ENCODE results near the gene IL4I1. TPM values are rescaled to one million over a fixed set of nuclear protein-coding genes. Genes with fewer than 3 reads are reported as not detected.

Gene IL4I1
- total and polyA plus RNA-seq, 2 experiments from 2014 or later, result not detected

DNA sequence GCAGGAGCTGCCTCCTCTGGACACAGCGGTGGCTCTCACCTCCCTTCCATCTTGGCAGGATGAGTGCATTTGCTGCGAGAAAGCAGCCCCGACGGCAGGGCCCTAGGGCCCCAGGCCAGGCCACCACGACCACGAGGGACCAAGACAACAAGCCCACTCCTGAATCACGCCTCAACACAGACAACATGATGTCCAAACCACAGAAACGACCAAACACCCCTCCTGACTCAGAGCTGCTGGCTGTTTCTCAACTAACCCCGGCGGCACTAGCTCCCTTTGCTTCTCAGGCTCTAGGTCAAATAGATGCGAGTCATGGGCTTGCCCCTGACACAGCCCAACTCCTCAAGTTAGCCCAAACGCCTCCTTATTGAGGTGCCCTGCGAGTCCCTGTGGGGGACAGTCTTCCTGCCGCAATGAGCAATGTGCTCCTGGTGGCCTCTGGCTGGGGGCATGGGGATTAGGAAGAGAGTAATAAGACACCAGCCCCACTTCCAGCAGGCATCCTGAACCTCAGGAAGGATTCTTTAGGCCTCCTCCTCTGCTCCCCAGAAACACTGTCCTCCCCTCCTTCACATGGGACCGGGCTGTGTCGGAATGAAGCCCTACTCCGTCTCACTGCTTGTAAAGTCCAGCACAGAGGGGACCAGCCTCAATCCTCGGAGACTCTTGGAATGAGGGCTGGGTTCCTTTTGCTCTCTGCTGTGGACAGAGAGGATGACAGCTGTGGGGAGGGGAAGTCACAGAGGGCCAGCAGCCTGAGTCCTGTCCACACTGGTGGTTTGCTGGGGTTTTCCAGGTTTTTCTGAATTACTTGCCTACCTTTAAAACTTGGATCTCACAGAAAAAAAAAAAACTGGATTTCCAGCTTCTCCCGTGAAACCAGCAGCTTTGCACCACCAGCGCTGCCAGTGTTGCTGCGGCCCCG lies 25.4 kb upstream of the IL4I1 start:
- H3K27me3 ChIP-seq, result no peaks in the 10 kb centered on the region
- H3K4me1 ChIP-seq (ENCODE audit: low read depth), result no peaks in the 10 kb centered on the region
- TF ChIP-seq CTCF (IDR thresholded peaks at IDR 0.05; ENCODE audit: low read depth, low read length), result no peak
- DNase-seq (ENCODE audit: low read depth in 1 of 2, low spot score in 1 of 2), result peak in 1 of 2 donors; percentile 50
- H3K4me3 ChIP-seq, result no peak overlapping the region
- no peaks in the 10 kb centered on the region for H3K9me3 ChIP-seq (ENCODE audit: low read depth)
- peaks cover 6% of the 10 kb centered on the region for H3K36me3 ChIP-seq
- no peak overlapping the region for H3K27ac ChIP-seq

DNA sequence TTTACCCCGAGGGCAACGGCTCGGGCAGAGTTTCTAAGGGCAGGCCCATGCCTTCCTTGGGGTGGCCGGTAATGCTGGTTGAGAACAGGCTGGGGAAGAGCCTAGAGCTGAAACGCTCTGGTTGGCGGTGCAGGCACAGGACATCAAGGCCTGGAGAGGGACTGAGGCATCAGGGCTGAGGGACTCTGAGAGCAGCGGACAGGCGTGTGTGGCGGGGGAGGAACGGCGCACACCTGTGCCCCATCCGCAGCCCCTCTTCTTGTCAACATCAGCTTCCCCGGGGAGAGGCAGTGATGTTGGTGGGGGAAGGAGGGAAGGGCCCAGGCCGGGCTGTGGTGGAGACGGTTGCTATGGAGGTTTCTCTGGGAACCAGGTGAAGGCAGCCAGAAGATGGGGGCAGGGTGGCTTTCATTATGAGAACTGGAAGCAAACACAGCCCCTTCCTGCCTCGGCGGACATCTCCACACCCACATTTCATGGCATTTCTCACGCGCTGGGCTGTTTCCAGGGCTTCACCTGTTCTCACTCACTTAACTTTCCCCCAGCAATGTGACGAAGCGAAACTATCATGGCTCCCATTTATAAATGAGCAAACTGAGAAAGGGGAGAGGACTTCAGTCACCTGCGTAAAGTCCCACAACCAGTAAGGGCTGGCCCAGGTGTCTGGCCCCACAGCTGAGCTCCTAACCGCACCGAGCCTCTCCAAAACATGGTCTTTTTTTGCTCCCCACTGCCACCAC lies 24.1 kb upstream of the IL4I1 start:
- no peaks in the 10 kb centered on the region for H3K9me3 ChIP-seq (ENCODE audit: low read depth)
- no peak for DNase-seq (ENCODE audit: low read depth in 1 of 2, low spot score in 1 of 2)
- H3K27ac ChIP-seq, result no peak overlapping the region
- H3K4me3 ChIP-seq, result no peak overlapping the region
- TF ChIP-seq CTCF (IDR thresholded peaks at IDR 0.05; ENCODE audit: low read depth, low read length), result no peak
- peaks cover 6% of the 10 kb centered on the region for H3K36me3 ChIP-seq
- H3K27me3 ChIP-seq, result no peaks in the 10 kb centered on the region
- H3K4me1 ChIP-seq (ENCODE audit: low read depth), result no peaks in the 10 kb centered on the region

DNA sequence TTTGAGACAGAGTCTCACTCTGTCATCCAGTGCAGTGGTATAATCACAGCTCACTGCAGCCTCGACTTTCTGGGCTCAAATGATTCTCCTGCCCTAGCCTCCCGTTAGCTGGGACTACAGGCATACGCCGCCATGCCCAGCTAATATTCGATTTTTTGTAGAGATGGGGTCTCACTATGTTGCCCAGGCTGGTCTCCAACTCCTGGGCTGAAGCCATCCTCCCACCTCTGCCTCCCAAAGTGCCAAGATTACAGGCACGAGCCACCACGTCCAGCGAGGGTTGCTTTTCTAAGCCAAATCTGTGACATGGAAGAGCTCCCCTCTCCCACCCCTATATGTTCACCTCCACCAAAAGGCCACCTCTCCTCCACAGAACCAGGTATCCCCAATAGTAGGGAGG lies 21.4 kb upstream of the IL4I1 start:
- Histone ChIP-seq H3K4me3 (no peak overlapping the region), H3K27ac (no peak overlapping the region), H3K27me3 (no peaks in the 10 kb centered on the region), H3K4me1 (ENCODE audit: low read depth) (no peaks in the 10 kb centered on the region), H3K36me3 (no peaks in the 10 kb centered on the region), H3K9me3 (ENCODE audit: low read depth) (no peaks in the 10 kb centered on the region)
- DNase-seq (ENCODE audit: low read depth in 1 of 2, low spot score in 1 of 2), result no peak
- no peak for TF ChIP-seq CTCF (IDR thresholded peaks at IDR 0.05; ENCODE audit: low read depth, low read length)

GRCh38 chr19:49916839-49917733 lies 20.4 kb upstream of the IL4I1 start:
- no peak for DNase-seq (ENCODE audit: low read depth in 1 of 2, low spot score in 1 of 2)
- Histone ChIP-seq H3K9me3 (ENCODE audit: low read depth) (no peaks in the 10 kb centered on the region), H3K4me3 (no peak overlapping the region), H3K27ac (no peak overlapping the region), H3K27me3 (no peaks in the 10 kb centered on the region), H3K4me1 (ENCODE audit: low read depth) (no peaks in the 10 kb centered on the region), H3K36me3 (no peaks in the 10 kb centered on the region)
- no peak for TF ChIP-seq CTCF (IDR thresholded peaks at IDR 0.05; ENCODE audit: low read depth, low read length)

DNA sequence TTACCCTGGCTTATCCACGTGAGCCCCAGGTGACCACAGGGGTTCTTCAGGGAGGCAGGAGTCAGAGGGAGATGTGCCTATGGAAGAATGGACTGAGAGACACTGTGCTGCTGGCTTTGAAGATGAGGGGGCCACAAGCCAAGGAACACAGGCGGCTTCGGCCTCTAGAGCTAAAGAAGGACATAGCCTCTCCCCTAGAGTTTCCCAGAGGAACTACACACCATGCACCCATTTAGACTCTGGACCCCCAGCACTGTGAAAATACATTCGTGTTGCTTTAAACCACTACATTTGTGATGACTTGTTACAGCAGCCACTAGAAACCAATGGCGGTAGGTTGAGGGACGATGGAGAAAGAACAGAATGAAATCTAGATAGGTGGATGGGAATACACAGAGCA lies 18.6 kb upstream of the IL4I1 start:
- no peaks in the 10 kb centered on the region for H3K4me1 ChIP-seq (ENCODE audit: low read depth)
- no peak overlapping the region for H3K4me3 ChIP-seq
- TF ChIP-seq CTCF (IDR thresholded peaks at IDR 0.05; ENCODE audit: low read depth, low read length), result peak; percentile 19
- H3K36me3 ChIP-seq, result peaks cover 5% of the 10 kb centered on the region
- no peaks in the 10 kb centered on the region for H3K27me3 ChIP-seq
- no peak overlapping the region for H3K27ac ChIP-seq
- DNase-seq (ENCODE audit: low read depth in 1 of 2, low spot score in 1 of 2), result no peak
- no peaks in the 10 kb centered on the region for H3K9me3 ChIP-seq (ENCODE audit: low read depth)
